GM21447 (cell line): ENCODE results near the gene FOXL2NB.

Experiments used
- ATAC-seq: cut with Tn5 transposase; IDR thresholded peaks from one replicate; pipeline ENCODE4 v1.9.1; 2021; ENCODE audit not compliant: unreplicated experiment

FOXL2NB gene

GRCh38 chr3:138928727-138929372 lies 18.2 kb upstream of the FOXL2NB start:
- ATAC-seq, result no peak

GRCh38 chr3:138933068-138933668 lies 13.8 kb upstream of the FOXL2NB start:
- ATAC-seq, result no peak

- no peak for ATAC-seq
Measured at GRCh38 chr3:138933981-138934691, 12.9 kb upstream of the FOXL2NB start.

- ATAC-seq, result no peak
Measured at GRCh38 chr3:138935505-138935862, 11.5 kb upstream of the FOXL2NB start.

GRCh38 chr3:138935863-138936740 lies 10.9 kb upstream of the FOXL2NB start:
- peak; percentile 57 for ATAC-seq

- no peak for ATAC-seq
Measured at GRCh38 chr3:138936741-138937689, 10.0 kb upstream of the FOXL2NB start.

- ATAC-seq, result no peak
Measured at GRCh38 chr3:138937690-138938055, 9.3 kb upstream of the FOXL2NB start.

GRCh38 chr3:138938056-138938876 lies 8.8 kb upstream of the FOXL2NB start:
- ATAC-seq, result no peak

- no peak for ATAC-seq
Measured at GRCh38 chr3:138938877-138939560, 8.0 kb upstream of the FOXL2NB start.

- no peak for ATAC-seq
Measured at GRCh38 chr3:138939561-138940241, 7.3 kb upstream of the FOXL2NB start.

GRCh38 chr3:138940446-138940845 lies 6.6 kb upstream of the FOXL2NB start:
- ATAC-seq, result no peak

GRCh38 chr3:138941259-138941885 lies 5.6 kb upstream of the FOXL2NB start:
- ATAC-seq, result no peak

- ATAC-seq, result no peak
Measured at GRCh38 chr3:138942271-138942670, 4.7 kb upstream of the FOXL2NB start.

GRCh38 chr3:138942861-138943623 lies 4.0 kb upstream of the FOXL2NB start:
- ATAC-seq, result no peak

- ATAC-seq, result no peak
Measured at GRCh38 chr3:138943724-138944653, 3.0 kb upstream of the FOXL2NB start.

- ATAC-seq, result no peak
Measured at GRCh38 chr3:138944654-138944928, 2.4 kb upstream of the FOXL2NB start.
